HepG2 (cell line): ENCODE results near the gene AP3B2. TPM values are rescaled to one million over a fixed set of nuclear protein-coding genes. Genes with fewer than 3 reads are reported as not detected.

Experiments
- ATF7-NPFF ChIP-seq: sonication (generic); formaldehyde crosslinking; IDR thresholded peaks from 2 replicates; pipeline ENCODE4 v1.8.1; 2023; ENCODE audit warnings: mild to moderate bottlenecking, low read depth, missing genetic modification reagents, moderate library complexity
- BCL3 ChIP-seq: sonication (generic); formaldehyde crosslinking; IDR thresholded peaks from 2 replicates; pipeline ENCODE4 v1.5.1; 2020; ENCODE audit warnings: mild to moderate bottlenecking, missing genetic modification reagents, moderate library complexity
- KDM4B ChIP-seq: sonication (generic); formaldehyde crosslinking; IDR thresholded peaks from 2 replicates; pipeline ENCODE4 v1.4.0; 2020; ENCODE audit warnings: missing genetic modification reagents
- MYNN ChIP-seq: sonication (generic); formaldehyde crosslinking; IDR thresholded peaks from 2 replicates; pipeline ENCODE4 v1.4.0; 2020; ENCODE audit warnings: mild to moderate bottlenecking, low read depth, missing genetic modification reagents
- NCOR1 ChIP-seq: fragments of 200-600 bp; sonication (generic); IDR thresholded peaks from 2 replicates; pipeline ENCODE4 v1.7.0; 2017; ENCODE audit warnings: antibody characterized with exemption, low read length, borderline replicate concordance
- PITX1 ChIP-seq: sonication (generic); formaldehyde crosslinking; IDR thresholded peaks from 2 replicates; pipeline ENCODE4 v1.5.1; 2020; ENCODE audit warnings: mild to moderate bottlenecking, missing genetic modification reagents
- PRPF4 ChIP-seq: fragments of 200-400 bp; formaldehyde crosslinking; IDR thresholded peaks from 2 replicates; pipeline ENCODE4 v1.6.1; 2016; ENCODE audit warnings: low read length, low read depth; ENCODE audit not compliant: poor library complexity, severe bottlenecking
- RBM22 ChIP-seq: fragments of 200-400 bp; formaldehyde crosslinking; optimal IDR thresholded peaks from 2 replicates; pipeline ENCODE3; 2017; ENCODE audit warnings: mild to moderate bottlenecking, low read length, moderate library complexity
- STAG1 ChIP-seq: sonication (generic); formaldehyde crosslinking; IDR thresholded peaks from 2 replicates; pipeline ENCODE4 v1.4.0; 2020; ENCODE audit warnings: missing genetic modification reagents
- THAP7 ChIP-seq: sonication (generic); formaldehyde crosslinking; IDR thresholded peaks from 2 replicates; pipeline ENCODE4 v1.8.1; 2023; ENCODE audit warnings: mild to moderate bottlenecking, missing genetic modification reagents
- ZBTB44 ChIP-seq: sonication (generic); formaldehyde crosslinking; IDR thresholded peaks from 2 replicates; pipeline ENCODE4 v1.4.0; 2020; ENCODE audit warnings: missing genetic modification reagents
- ZFP36L1 ChIP-seq: sonication (generic); formaldehyde crosslinking; IDR thresholded peaks from 2 replicates; pipeline ENCODE4 v1.8.0; 2022; ENCODE audit warnings: mild to moderate bottlenecking, missing genetic modification reagents, moderate library complexity
- ZFP82 ChIP-seq: sonication (generic); formaldehyde crosslinking; IDR thresholded peaks from 2 replicates; pipeline ENCODE4 v1.5.1; 2020; ENCODE audit warnings: mild to moderate bottlenecking, missing genetic modification reagents, borderline replicate concordance
- ZMAT3 ChIP-seq: sonication (generic); formaldehyde crosslinking; conservative IDR thresholded peaks from 2 replicates; pipeline ENCODE4 v1.7.0; 2021; ENCODE audit warnings: missing genetic modification reagents
- ZNF138 ChIP-seq: sonication (generic); formaldehyde crosslinking; IDR thresholded peaks from 2 replicates; pipeline ENCODE4 v1.5.0; 2020; ENCODE audit warnings: mild to moderate bottlenecking, low read depth, missing genetic modification reagents
- ZNF484 ChIP-seq: sonication (generic); formaldehyde crosslinking; IDR thresholded peaks from 2 replicates; pipeline ENCODE4 v1.5.1; 2020; ENCODE audit warnings: mild to moderate bottlenecking, low read depth, missing genetic modification reagents, borderline replicate concordance
- ZNF577 ChIP-seq: sonication (generic); formaldehyde crosslinking; IDR thresholded peaks from 2 replicates; pipeline ENCODE4 v1.4.0; 2020; ENCODE audit warnings: mild to moderate bottlenecking, low read depth, missing genetic modification reagents, borderline replicate concordance
- ZNF710 ChIP-seq: sonication (generic); formaldehyde crosslinking; IDR thresholded peaks from 2 replicates; pipeline ENCODE4 v1.5.0; 2020; ENCODE audit warnings: mild to moderate bottlenecking, missing genetic modification reagents, borderline replicate concordance
- polyA plus RNA-seq, 8 experiments: library from polyadenylated mRNA; depleted of rRNA in 3 of 8; stranded (reverse) in 7 of 8; unstranded in 1 of 8; fragments of >200 nt; fragmentation: Illumina TruSeq in 4 of 8; extraction: Trizol in 4 of 8; gene quantifications; 2 replicates each; pipeline versions ENCODE4 v1.2.1 to v1.2.3, GENCODE V29; 2011 to 2016; ENCODE audit warnings: low read depth in 4 of 8, missing spikeins in 1 of 8, mixed read lengths in 1 of 8; ENCODE audit not compliant: insufficient read depth in 1 of 8
- total RNA-seq, 5 experiments: library from RNA; depleted of rRNA; stranded (reverse); fragments of >200 nt; fragmentation: Illumina TruSeq; extraction: Trizol; gene quantifications; 2 replicates each; pipeline ENCODE4 v1.2.3, GENCODE V29; 2016; ENCODE audit warnings: low read depth in 1 of 5
- TF ChIP-seq, protein P1 (sequence below): sonication (generic); formaldehyde crosslinking; IDR thresholded peaks from 2 replicates; pipeline ENCODE4 v1.4.0; 2020; ENCODE audit warnings: mild to moderate bottlenecking, missing genetic modification reagents
- TF ChIP-seq, protein P2 (sequence below): sonication (generic); formaldehyde crosslinking; IDR thresholded peaks from 2 replicates; pipeline ENCODE4 v1.4.0; 2020; ENCODE audit warnings: missing genetic modification reagents

The AP3B2 gene
- total and polyA plus RNA-seq, 2 of the 13 experiments (the other 11 are each of a cell fraction or from before 2014, with no cell fraction given): not detected

DNA sequence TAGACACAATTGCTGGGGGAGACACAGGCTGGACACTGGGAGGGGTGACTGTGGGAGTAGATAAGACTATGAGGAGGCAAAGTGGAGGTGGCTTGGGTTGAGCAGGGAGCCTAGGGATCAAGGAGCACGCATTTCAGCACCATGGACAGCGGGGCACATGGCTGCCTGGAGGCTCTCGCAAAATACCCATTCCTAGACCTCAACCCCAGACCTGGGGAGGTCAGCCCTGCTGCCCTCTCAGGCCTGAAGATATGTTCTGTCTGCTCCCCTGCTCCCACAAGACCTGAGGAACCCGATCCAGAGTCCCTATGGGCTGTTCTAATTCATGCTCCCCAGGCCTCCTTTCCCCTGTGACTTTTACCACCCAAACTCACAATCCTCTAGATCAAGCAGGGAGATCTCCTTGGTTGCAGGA, 46.5 kb downstream of the AP3B2 start (continued):
- TF ChIP-seq NCOR1 (no peak), ZNF484 (CRISPR knock-in tag) (no peak), BCL3 (peak; percentile 43; the same call in 1 of the 2 replicates), ZBTB44 (CRISPR knock-in tag) (peak; percentile 84; the same call in 1 of the 2 replicates), KDM4B (CRISPR knock-in tag) (peak; percentile 72; the same call in 1 of the 2 replicates), ZNF710 (CRISPR knock-in tag) (no peak), ATF7-NPFF (CRISPR knock-in tag) (no peak), ZMAT3 (CRISPR knock-in tag) (peak; percentile 76; the same call in 1 of the 2 replicates), PITX1 (CRISPR knock-in tag) (peak; percentile 26; the same call in 1 of the 2 replicates), ZNF138 (peak; percentile 84; the same call in 1 of the 2 replicates), THAP7 (CRISPR knock-in tag) (no peak; the same call in 1 of the 2 replicates), STAG1 (CRISPR knock-in tag) (0 out of 2 replicates have a peak, but pooled peaks have one; percentile 11), MYNN (CRISPR knock-in tag) (no peak), ZFP82 (CRISPR knock-in tag) (no peak), ZNF577 (CRISPR knock-in tag) (no peak), PRPF4 (no peak), ZFP36L1 (CRISPR knock-in tag) (no peak), RBM22 (no peak)
- TF ChIP-seq, protein P1, sequence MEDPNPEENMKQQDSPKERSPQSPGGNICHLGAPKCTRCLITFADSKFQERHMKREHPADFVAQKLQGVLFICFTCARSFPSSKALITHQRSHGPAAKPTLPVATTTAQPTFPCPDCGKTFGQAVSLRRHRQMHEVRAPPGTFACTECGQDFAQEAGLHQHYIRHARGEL (CRISPR knock-in tag): no peak
- TF ChIP-seq, protein P2, sequence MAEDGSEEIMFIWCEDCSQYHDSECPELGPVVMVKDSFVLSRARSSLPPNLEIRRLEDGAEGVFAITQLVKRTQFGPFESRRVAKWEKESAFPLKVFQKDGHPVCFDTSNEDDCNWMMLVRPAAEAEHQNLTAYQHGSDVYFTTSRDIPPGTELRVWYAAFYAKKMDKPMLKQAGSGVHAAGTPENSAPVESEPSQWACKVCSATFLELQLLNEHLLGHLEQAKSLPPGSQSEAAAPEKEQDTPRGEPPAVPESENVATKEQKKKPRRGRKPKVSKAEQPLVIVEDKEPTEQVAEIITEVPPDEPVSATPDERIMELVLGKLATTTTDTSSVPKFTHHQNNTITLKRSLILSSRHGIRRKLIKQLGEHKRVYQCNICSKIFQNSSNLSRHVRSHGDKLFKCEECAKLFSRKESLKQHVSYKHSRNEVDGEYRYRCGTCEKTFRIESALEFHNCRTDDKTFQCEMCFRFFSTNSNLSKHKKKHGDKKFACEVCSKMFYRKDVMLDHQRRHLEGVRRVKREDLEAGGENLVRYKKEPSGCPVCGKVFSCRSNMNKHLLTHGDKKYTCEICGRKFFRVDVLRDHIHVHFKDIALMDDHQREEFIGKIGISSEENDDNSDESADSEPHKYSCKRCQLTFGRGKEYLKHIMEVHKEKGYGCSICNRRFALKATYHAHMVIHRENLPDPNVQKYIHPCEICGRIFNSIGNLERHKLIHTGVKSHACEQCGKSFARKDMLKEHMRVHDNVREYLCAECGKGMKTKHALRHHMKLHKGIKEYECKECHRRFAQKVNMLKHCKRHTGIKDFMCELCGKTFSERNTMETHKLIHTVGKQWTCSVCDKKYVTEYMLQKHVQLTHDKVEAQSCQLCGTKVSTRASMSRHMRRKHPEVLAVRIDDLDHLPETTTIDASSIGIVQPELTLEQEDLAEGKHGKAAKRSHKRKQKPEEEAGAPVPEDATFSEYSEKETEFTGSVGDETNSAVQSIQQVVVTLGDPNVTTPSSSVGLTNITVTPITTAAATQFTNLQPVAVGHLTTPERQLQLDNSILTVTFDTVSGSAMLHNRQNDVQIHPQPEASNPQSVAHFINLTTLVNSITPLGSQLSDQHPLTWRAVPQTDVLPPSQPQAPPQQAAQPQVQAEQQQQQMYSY: peak; percentile 34; the same call in 1 of the 2 replicates
